Measurements from ENCODE around the gene RTEL1.

RTEL1 gene

GRCh38 chr20:63680857-63681608, 22.9 kb downstream of the RTEL1 start:
- Histone ChIP-seq H3K27ac (ENCODE audit: low read depth, low read length) (no peak overlapping the region), H3K4me3 (ENCODE audit: low read length) (no peak overlapping the region), H3K27me3 (ENCODE audit: control insufficient read depth, low read length) (no peaks in the 10 kb centered on the region), H4K20me1 (ENCODE audit: control insufficient read depth, insufficient read depth, low read depth, low read length) (no peaks in the 10 kb centered on the region), H3F3A (ENCODE audit: control insufficient read depth, insufficient read depth) (no peaks in the 10 kb centered on the region), H3K9me2 (replicated peaks; ENCODE audit: control insufficient read depth, low read length) (no peaks in the 10 kb centered on the region), H3K4me1 (ENCODE audit: control insufficient read depth, low read length) (no peaks in the 10 kb centered on the region), H3K36me3 (ENCODE audit: control insufficient read depth, low read length) (peaks cover 19% of the 10 kb centered on the region), H3K9me3 (ENCODE audit: control insufficient read depth, insufficient read depth, low read length) (no peaks in the 10 kb centered on the region), H3K4me2 (ENCODE audit: low read length) (no peak overlapping the region), H3K79me2 (ENCODE audit: control insufficient read depth, low read length) (no peaks in the 10 kb centered on the region)
- TF ChIP-seq CTCF (IDR thresholded peaks at IDR 0.05; ENCODE audit: low read depth, low read length, poor library complexity, severe bottlenecking) (no peak), EZH2phosphoT487 (IDR thresholded peaks at IDR 0.05; ENCODE audit: borderline replicate concordance, low read length) (no peak)

- H3K4me2 ChIP-seq (ENCODE audit: low read length), result no peak overlapping the region
- H3K27ac ChIP-seq (ENCODE audit: low read depth, low read length), result no peak overlapping the region
- no peaks in the 10 kb centered on the region for H3K79me2 ChIP-seq (ENCODE audit: control insufficient read depth, low read length)
- no peaks in the 10 kb centered on the region for H3K9me3 ChIP-seq (ENCODE audit: control insufficient read depth, insufficient read depth, low read length)
- no peaks in the 10 kb centered on the region for H4K20me1 ChIP-seq (ENCODE audit: control insufficient read depth, insufficient read depth, low read depth, low read length)
- TF ChIP-seq EZH2phosphoT487 (IDR thresholded peaks at IDR 0.05; ENCODE audit: borderline replicate concordance, low read length) (no peak), CTCF (IDR thresholded peaks at IDR 0.05; ENCODE audit: low read depth, low read length, poor library complexity, severe bottlenecking) (no peak)
- H3K27me3 ChIP-seq (ENCODE audit: control insufficient read depth, low read length), result no peaks in the 10 kb centered on the region
- H3K36me3 ChIP-seq (ENCODE audit: control insufficient read depth, low read length), result peaks cover 19% of the 10 kb centered on the region
- no peaks in the 10 kb centered on the region for H3K4me1 ChIP-seq (ENCODE audit: control insufficient read depth, low read length)
- no peak overlapping the region for H3K4me3 ChIP-seq (ENCODE audit: low read length)
- H3K9me2 ChIP-seq (replicated peaks; ENCODE audit: control insufficient read depth, low read length), result no peaks in the 10 kb centered on the region
- H3F3A ChIP-seq (ENCODE audit: control insufficient read depth, insufficient read depth), result no peaks in the 10 kb centered on the region
Measured at GRCh38 chr20:63681609-63682142, 23.6 kb downstream of the RTEL1 start.

- H3K27ac ChIP-seq (ENCODE audit: low read depth, low read length), result no peak overlapping the region
- no peaks in the 10 kb centered on the region for H4K20me1 ChIP-seq (ENCODE audit: control insufficient read depth, insufficient read depth, low read depth, low read length)
- no peaks in the 10 kb centered on the region for H3K79me2 ChIP-seq (ENCODE audit: control insufficient read depth, low read length)
- peaks cover 16% of the 10 kb centered on the region for H3K36me3 ChIP-seq (ENCODE audit: control insufficient read depth, low read length)
- H3F3A ChIP-seq (ENCODE audit: control insufficient read depth, insufficient read depth), result no peaks in the 10 kb centered on the region
- no peaks in the 10 kb centered on the region for H3K4me1 ChIP-seq (ENCODE audit: control insufficient read depth, low read length)
- H3K4me3 ChIP-seq (ENCODE audit: low read length), result no peak overlapping the region
- no peak overlapping the region for H3K4me2 ChIP-seq (ENCODE audit: low read length)
- TF ChIP-seq CTCF (IDR thresholded peaks at IDR 0.05; ENCODE audit: low read depth, low read length, poor library complexity, severe bottlenecking) (no peak), EZH2phosphoT487 (IDR thresholded peaks at IDR 0.05; ENCODE audit: borderline replicate concordance, low read length) (no peak)
- no peaks in the 10 kb centered on the region for H3K9me3 ChIP-seq (ENCODE audit: control insufficient read depth, insufficient read depth, low read length)
- H3K27me3 ChIP-seq (ENCODE audit: control insufficient read depth, low read length), result no peaks in the 10 kb centered on the region
- no peaks in the 10 kb centered on the region for H3K9me2 ChIP-seq (replicated peaks; ENCODE audit: control insufficient read depth, low read length)
Measured at GRCh38 chr20:63682384-63683139, 24.4 kb downstream of the RTEL1 start.

Data from DOHH2 (cell line).